SK-N-SH (cell line): ENCODE measurements around the gene LRRC46. TPM values are rescaled to one million over a fixed set of nuclear protein-coding genes. Genes with fewer than 3 reads are reported as not detected.
A peak's percentile ranks its signal among the peaks of the same experiment; 100 is the strongest.

Experiments
- CTCF ChIA-PET: fragments of 300-600, 350-600 bp; formaldehyde crosslinking; extraction: SDS; loops from one replicate; lab custom pipeline; 2021; lab: Yijun Ruan, JAX
- POLR2A ChIA-PET: fragments of 350-600 bp; sonication (Branson Sonifier 250); formaldehyde crosslinking; extraction: SDS; loops from one replicate; lab custom pipeline; 2020; ENCODE audit warnings: antibody characterized with exemption, inconsistent platforms; lab: Yijun Ruan, JAX
- DNase-seq: peaks from one replicate; pipeline ENCODE4 v3.0.0; 2012
- H2AFZ ChIP-seq: fragments of 200-600 bp; sonication (generic); 2 replicates; pipeline ENCODE4 v1.8.1; 2016; ENCODE audit warnings: antibody characterized with exemption, mild to moderate bottlenecking, low read depth
- H3F3A ChIP-seq: fragments of 200-600 bp; sonication (generic); replicated peaks from 2 replicates; pipeline ENCODE3; 2016; ENCODE audit warnings: antibody characterized with exemption, mild to moderate bottlenecking; ENCODE audit not compliant: insufficient read depth
- H3K27ac ChIP-seq, 2 experiments: fragments of 200-500 bp in 1 of 2; fragments of 200-600 bp in 1 of 2; sonication (Bioruptor generic) in 1 of 2; sonication (generic), shearing (Covaris generic) in 1 of 2; 2 replicates each; pipeline versions ENCODE4 v1.5.1 to v1.6.1; 2014 to 2016; ENCODE audit warnings: low read depth in 2 of 2, inconsistent platforms in 1 of 2, low read length in 1 of 2, mild to moderate bottlenecking in 1 of 2, mixed read lengths in 1 of 2
- H3K27me3 ChIP-seq: fragments of 200-600 bp; sonication (generic), shearing (Covaris generic); 2 replicates; pipeline ENCODE4 v1.6.1; 2016; ENCODE audit warnings: mixed run types; ENCODE audit not compliant: insufficient read depth
- H3K36me3 ChIP-seq, 2 experiments: fragments of 200-500 bp in 1 of 2; fragments of 200-600 bp in 1 of 2; sonication (Bioruptor generic) in 1 of 2; sonication (generic) in 1 of 2; replicated peaks in 1 of 2; 2 replicates each; pipeline versions ENCODE3 to v1.5.1; 2014 to 2016; ENCODE audit warnings: low read length in 1 of 2, mild to moderate bottlenecking in 1 of 2; ENCODE audit not compliant: insufficient read depth in 2 of 2, control insufficient read depth in 1 of 2
- H3K4me1 ChIP-seq, 2 experiments: fragments of 200-500 bp in 1 of 2; fragments of 200-600 bp in 1 of 2; sonication (Bioruptor generic) in 1 of 2; sonication (generic), shearing (Covaris generic) in 1 of 2; 2 replicates each; pipeline versions ENCODE4 v1.5.1 to v1.6.1; 2014 to 2016; ENCODE audit warnings: low read depth in 1 of 2, low read length in 1 of 2, mixed run types in 1 of 2; ENCODE audit not compliant: insufficient read depth in 2 of 2, control insufficient read depth in 1 of 2
- H3K4me2 ChIP-seq: fragments of 200-600 bp; sonication (generic), shearing (Covaris generic); 2 replicates; pipeline ENCODE4 v1.6.1; 2017; ENCODE audit warnings: mixed run types
- H3K4me3 ChIP-seq, 2 experiments: fragments of 200-500 bp in 1 of 2; fragments of 200-600 bp in 1 of 2; sonication (Bioruptor generic) in 1 of 2; sonication (generic), shearing (Covaris generic) in 1 of 2; 2 replicates each; pipeline versions ENCODE4 v1.5.1 to v1.8.1; 2014 to 2016; ENCODE audit warnings: low read depth in 2 of 2, inconsistent platforms in 1 of 2, low read length in 1 of 2, mild to moderate bottlenecking in 1 of 2, mixed read lengths in 1 of 2, moderate library complexity in 1 of 2
- H3K79me2 ChIP-seq: fragments of 200-600 bp; sonication (generic); 2 replicates; pipeline ENCODE4 v1.8.1; 2017; ENCODE audit warnings: mild to moderate bottlenecking; ENCODE audit not compliant: insufficient read depth
- H3K9ac ChIP-seq: fragments of 200-600 bp; sonication (generic); 2 replicates; pipeline ENCODE4 v1.6.1; 2017; ENCODE audit warnings: mixed run types
- H3K9me2 ChIP-seq: fragments of 200-600 bp; sonication (generic); 2 replicates; pipeline ENCODE4 v1.6.1; 2017; ENCODE audit warnings: mixed run types
- H3K9me3 ChIP-seq: fragments of 200-600 bp; sonication (generic); 2 replicates; pipeline ENCODE4 v1.6.1; 2017; ENCODE audit warnings: mixed run types, mild to moderate bottlenecking, moderate library complexity
- H4K20me1 ChIP-seq: fragments of 200-600 bp; sonication (generic); 2 replicates; pipeline ENCODE4 v1.6.1; 2017; ENCODE audit warnings: mild to moderate bottlenecking, mixed run types; ENCODE audit not compliant: insufficient read depth
- CHD2 ChIP-seq: fragments of 150-350 bp; IDR thresholded peaks from 2 replicates; pipeline ENCODE4 v1.6.1; 2018; ENCODE audit warnings: low read length; ENCODE audit not compliant: partially characterized antibody
- CTCF ChIP-seq: fragments of 200-600 bp; sonication (generic); IDR thresholded peaks from 2 replicates; pipeline ENCODE4 v1.6.1; 2017; ENCODE audit warnings: antibody characterized with exemption, mild to moderate bottlenecking, moderate library complexity
- ELF1 ChIP-seq: IDR thresholded peaks from 2 replicates; pipeline ENCODE4 v1.4.0; 2012
- EZH2phosphoT487 ChIP-seq: fragments of 200-600 bp; sonication (generic); IDR thresholded peaks from 2 replicates; pipeline ENCODE4 v1.6.1; 2017; ENCODE audit warnings: low read depth, mixed run types, mild to moderate bottlenecking, antibody characterized with exemption, moderate library complexity, borderline replicate concordance
- FOXM1 ChIP-seq: IDR thresholded peaks from 2 replicates; pipeline ENCODE4 v1.4.0; 2012; ENCODE audit warnings: low read depth, mild to moderate bottlenecking
- GABPA ChIP-seq: IDR thresholded peaks from 2 replicates; pipeline ENCODE4 v1.4.0; 2012; ENCODE audit warnings: low read depth, mild to moderate bottlenecking
- MAX ChIP-seq: IDR thresholded peaks from 2 replicates; pipeline ENCODE4 v1.4.0; 2012; ENCODE audit warnings: low read depth
- PBX3 ChIP-seq: IDR thresholded peaks from 2 replicates; pipeline ENCODE4; 2012
- POLR2AphosphoS5 ChIP-seq: IDR thresholded peaks from 2 replicates; pipeline ENCODE4 v1.6.1; 2012; ENCODE audit warnings: low read depth, low read length
- RCOR1 ChIP-seq: fragments of 150-350 bp; IDR thresholded peaks from 2 replicates; pipeline ENCODE4 v1.6.1; 2017; ENCODE audit warnings: antibody characterized with exemption, low read length
- REST ChIP-seq: IDR thresholded peaks from 2 replicates; pipeline ENCODE4 v1.6.1; 2012; ENCODE audit warnings: mild to moderate bottlenecking, low read depth, low read length, moderate library complexity
- RXRA ChIP-seq: IDR thresholded peaks from 2 replicates; pipeline ENCODE4 v1.4.0; 2012; ENCODE audit warnings: low read depth, mild to moderate bottlenecking, borderline replicate concordance
- SIN3A ChIP-seq: IDR thresholded peaks from 2 replicates; pipeline ENCODE4 v1.6.1; 2012; ENCODE audit warnings: low read depth, mild to moderate bottlenecking, low read length, moderate library complexity, borderline replicate concordance
- TAF1 ChIP-seq: IDR thresholded peaks from 2 replicates; pipeline ENCODE4 v1.6.1; 2012; ENCODE audit warnings: low read depth, mild to moderate bottlenecking, low read length, moderate library complexity, borderline replicate concordance
- TCF12 ChIP-seq: IDR thresholded peaks from 2 replicates; pipeline ENCODE4 v1.4.0; 2012
- TEAD4 ChIP-seq: IDR thresholded peaks from 2 replicates; pipeline ENCODE4 v1.4.0; 2012; ENCODE audit warnings: mild to moderate bottlenecking, borderline replicate concordance; ENCODE audit not compliant: insufficient read depth
- WGBS: methylation state at CpG from one replicate; pipeline ENCODE4 v1.1.6; 2017; ENCODE audit warnings: low lambda C conversion rate; 5-methylcytosine and 5-hydroxymethylcytosine counted together
- polyA plus RNA-seq, 3 experiments: library from polyadenylated mRNA; depleted of rRNA; stranded (reverse); fragments of >200 nt; gene quantifications; 2 replicates each; pipeline ENCODE4 v1.2.3, GENCODE V29; 2012

The LRRC46 gene
- polyA plus RNA-seq, 1 of the 3 experiments (the other 2 are of a cell fraction) = 1.6 TPM

GRCh38 chr17:47879028-47879585 is 47.6 kb downstream of the LRRC46 start:
- POLR2A ChIA-PET = no interaction called here
- no peak overlapping the region for H3K27ac ChIP-seq

More at GRCh38 chr17:47879028-47879585, 47.6 kb downstream of the LRRC46 start:
- Histone ChIP-seq H3K4me1 (peaks cover 0 to 8% of the 10 kb centered on the region in 2 experiments; a peak in 1 of 4 replicates), H4K20me1 (no peaks in the 10 kb centered on the region), H3F3A (peaks cover 5% of the 10 kb centered on the region), H3K79me2 (no peaks in the 10 kb centered on the region), H3K27me3 (peaks cover 34% of the 10 kb centered on the region; the same call in 1 of the 2 replicates), H3K9ac (no peak overlapping the region), H3K4me3 (no peak overlapping the region), H3K9me3 (no peaks in the 10 kb centered on the region), H3K4me2 (0 out of 2 replicates have a peak overlapping the region, but pooled peaks have one; percentile 23), H2AFZ (peak overlapping the region; percentile 26; the same call in 1 of the 2 replicates), H3K9me2 (no peaks in the 10 kb centered on the region), H3K36me3 (no peaks in the 10 kb centered on the region)
- WGBS = 48% methylated on average over 2 of the region's 2 CpGs
- CTCF ChIA-PET = interaction anchor here (1.2 to 19.9 kb wide), 3 partner anchors 8 to 29 kb away, joined by 3 to 1447 read pairs (median 51); partner anchors contain the start of genes SCRN2 and SP6
- DNase-seq = no peak
- TF ChIP-seq TAF1 (no peak), GABPA (no peak), TEAD4 (no peak), FOXM1 (no peak), SIN3A (no peak), MAX (no peak), PBX3 (no peak), TCF12 (no peak), CHD2 (no peak), REST (no peak), ELF1 (no peak), POLR2AphosphoS5 (no peak), EZH2phosphoT487 (no peak), RXRA (no peak), CTCF (no peak), RCOR1 (no peak)
- TF ChIP-seq, all 33 proteins: peak for 0
